Fibroblast of skin of left biceps (primary cell): ENCODE results near the gene TSPAN4.

ENCODE experiments used
- DNase-seq, 2 experiments: peaks; one replicate each; pipeline ENCODE4 v3.0.0-alpha.2; 2013; ENCODE audit warnings: low read depth in 2 of 2

Gene TSPAN4

GRCh38 chr11:824292-824880, 18.3 kb upstream of the TSPAN4 start:
- no peak for DNase-seq

GRCh38 chr11:824942-825341, 17.7 kb upstream of the TSPAN4 start:
- no peak for DNase-seq

- DNase-seq = no peak
These were observed 17.1 kb upstream of the TSPAN4 start for GRCh38 chr11:825366-826226.

- no peak for DNase-seq
These were observed 16.4 kb upstream of the TSPAN4 start for GRCh38 chr11:826227-826621.

- no peak for DNase-seq
These were observed 15.9 kb upstream of the TSPAN4 start for GRCh38 chr11:826836-827145.

- no peak for DNase-seq
These were observed 15.3 kb upstream of the TSPAN4 start for GRCh38 chr11:827146-827896.

GRCh38 chr11:827897-828192, 14.8 kb upstream of the TSPAN4 start, which contains the start of gene CRACR2B:
Gene CRACR2B, plus strand, starts transcription at chr11:827919. Its CDS starts 689 bp downstream, at chr11:828608.
- no peak for DNase-seq

GRCh38 chr11:828506-829175, 14.0 kb upstream of the TSPAN4 start:
- no peak for DNase-seq

- DNase-seq = no peak
These were observed 13.3 kb upstream of the TSPAN4 start for GRCh38 chr11:829176-829846.

GRCh38 chr11:829847-830294, 12.8 kb upstream of the TSPAN4 start:
- DNase-seq = no peak

GRCh38 chr11:830295-831117, 12.1 kb upstream of the TSPAN4 start:
- DNase-seq = no peak

GRCh38 chr11:831118-831864, 11.4 kb upstream of the TSPAN4 start:
- no peak for DNase-seq

GRCh38 chr11:831961-832528, 10.6 kb upstream of the TSPAN4 start:
- no peak for DNase-seq

- no peak for DNase-seq
These were observed 10.0 kb upstream of the TSPAN4 start, which contains the start of gene CD151 for GRCh38 chr11:832529-833113. Gene CD151, plus strand, starts transcription at chr11:832952. Its CDS starts 3,118 bp downstream, at chr11:836070.

- no peak for DNase-seq
These were observed 9.4 kb upstream of the TSPAN4 start for GRCh38 chr11:833114-833791.

GRCh38 chr11:833849-834311, 8.8 kb upstream of the TSPAN4 start:
- no peak for DNase-seq

- DNase-seq = no peak
These were observed 8.0 kb upstream of the TSPAN4 start for GRCh38 chr11:834371-835316.
